HG02852 (cell line): ENCODE data around the gene TRPM4.
"Not testable (repeated sequence)": the region's sequence is repeated elsewhere in the genome, so short reads cannot be mapped to it uniquely, and the experiment has no call there.

Experiments
- ATAC-seq: cut with Tn5 transposase; IDR thresholded peaks from one replicate; pipeline ENCODE4 v1.9.1; 2021; ENCODE audit warnings: mild to moderate bottlenecking, moderate library complexity; ENCODE audit not compliant: unreplicated experiment

Gene TRPM4

GRCh38 chr19:49150106-49150943 lies 7.3 kb upstream of the TRPM4 start:
- no peak for ATAC-seq

DNA sequence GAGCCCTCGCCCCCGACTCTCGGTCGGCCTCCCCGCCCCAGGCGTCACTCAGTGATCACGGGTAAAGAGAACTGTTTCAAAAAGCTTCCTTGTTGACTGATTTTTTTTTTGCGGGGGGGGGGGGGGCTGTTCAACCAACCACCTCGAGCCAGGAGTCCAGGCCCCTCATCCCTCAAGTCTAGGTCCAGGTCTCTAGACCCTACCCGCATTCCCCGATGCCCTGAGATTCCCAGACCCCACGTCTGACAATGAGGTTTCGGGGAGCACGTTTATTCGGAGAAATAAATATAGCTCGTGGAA lies 6.7 kb upstream of the TRPM4 start:
- no peak for ATAC-seq

- no peak for ATAC-seq
Observed at GRCh38 chr19:49151267-49152118, 6.1 kb upstream of the TRPM4 start.

DNA sequence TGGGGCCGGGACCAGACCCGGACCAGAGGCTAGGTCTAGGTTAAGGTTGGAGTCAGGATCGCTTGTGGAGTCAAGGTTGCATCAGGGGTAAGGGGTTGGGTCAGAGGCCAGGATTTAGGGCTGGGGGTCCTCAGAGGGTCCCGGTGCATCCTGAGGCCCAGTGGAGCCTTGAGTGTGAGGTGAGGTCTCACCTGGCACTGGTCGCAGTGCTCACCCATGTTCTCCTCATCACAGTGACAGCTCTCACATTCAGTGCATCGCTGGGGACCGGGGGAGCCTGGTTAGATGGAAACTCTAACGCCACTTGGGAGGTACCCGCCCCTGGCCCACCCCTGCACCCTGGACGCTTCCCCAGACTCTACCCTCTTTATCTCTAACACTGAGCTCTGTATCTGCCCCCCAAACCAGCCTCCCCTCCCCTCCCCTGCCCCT lies 5.5 kb upstream of the TRPM4 start:
- ATAC-seq = no peak

DNA sequence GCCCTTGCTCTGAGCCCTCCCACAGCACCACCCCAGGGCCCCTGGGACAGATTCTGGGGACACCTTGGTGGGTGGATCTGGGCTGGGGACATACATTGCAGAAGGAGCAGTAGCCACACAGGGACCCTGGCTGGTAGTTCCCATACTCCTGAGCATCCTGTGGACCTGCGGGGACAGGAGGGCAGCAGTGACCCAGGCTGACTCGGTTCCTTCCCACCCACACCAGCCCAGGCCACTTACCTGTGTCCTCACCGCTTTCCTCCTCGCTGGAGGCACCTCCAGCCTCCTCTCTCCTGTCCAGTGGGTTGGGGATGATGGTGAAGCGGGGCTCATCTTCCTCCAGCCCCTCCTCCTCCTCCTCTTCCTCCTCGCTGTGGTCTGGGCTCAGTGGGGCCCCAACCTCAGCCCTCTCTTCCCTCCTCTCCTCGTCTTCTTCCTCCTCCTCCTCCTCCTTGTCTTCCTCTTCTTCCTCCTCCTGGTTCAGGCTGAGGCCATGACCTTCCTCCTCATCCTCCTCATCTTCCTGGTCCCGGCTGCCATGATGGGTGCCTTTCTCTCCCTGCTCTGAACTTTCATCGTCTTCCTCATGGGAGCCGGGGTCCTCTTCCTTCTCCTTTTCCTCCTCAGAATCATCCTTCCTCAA lies 4.3 kb upstream of the TRPM4 start:
- no peak for ATAC-seq

- ATAC-seq = no peak
Observed at GRCh38 chr19:49154279-49154678, 3.3 kb upstream of the TRPM4 start.

GRCh38 chr19:49155005-49155819 lies 2.4 kb upstream of the TRPM4 start, which contains the start of gene HRC:
Gene HRC (minus strand): TSS chr19:49155396. CDS start chr19:49155237, 159 bp downstream.
- ATAC-seq = no peak

GRCh38 chr19:49155820-49156346 lies 1.7 kb upstream of the TRPM4 start:
- no peak for ATAC-seq

- ATAC-seq = no peak
Observed at GRCh38 chr19:49160450-49161189, 3.0 kb downstream of the TRPM4 start.

DNA sequence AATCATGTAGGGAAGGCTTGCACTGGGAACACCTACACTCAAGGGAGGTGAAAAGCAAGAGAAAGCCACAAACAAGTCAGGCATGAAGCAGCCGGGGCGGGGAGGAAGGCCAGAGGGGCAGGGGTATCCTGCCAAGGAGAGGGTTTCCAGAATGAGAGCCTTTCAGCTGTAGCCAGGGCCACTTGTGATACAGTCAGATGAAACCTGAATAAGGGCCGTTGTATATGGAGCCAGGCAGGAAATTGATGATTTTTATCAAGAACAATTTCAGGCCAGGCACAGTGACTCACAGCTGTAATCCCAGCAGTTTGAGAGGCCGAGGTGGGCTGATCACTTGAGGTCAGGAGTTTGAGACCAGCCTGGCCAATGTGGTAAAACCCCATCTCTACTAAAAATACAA lies 4.4 kb downstream of the TRPM4 start:
- ATAC-seq = no peak

DNA sequence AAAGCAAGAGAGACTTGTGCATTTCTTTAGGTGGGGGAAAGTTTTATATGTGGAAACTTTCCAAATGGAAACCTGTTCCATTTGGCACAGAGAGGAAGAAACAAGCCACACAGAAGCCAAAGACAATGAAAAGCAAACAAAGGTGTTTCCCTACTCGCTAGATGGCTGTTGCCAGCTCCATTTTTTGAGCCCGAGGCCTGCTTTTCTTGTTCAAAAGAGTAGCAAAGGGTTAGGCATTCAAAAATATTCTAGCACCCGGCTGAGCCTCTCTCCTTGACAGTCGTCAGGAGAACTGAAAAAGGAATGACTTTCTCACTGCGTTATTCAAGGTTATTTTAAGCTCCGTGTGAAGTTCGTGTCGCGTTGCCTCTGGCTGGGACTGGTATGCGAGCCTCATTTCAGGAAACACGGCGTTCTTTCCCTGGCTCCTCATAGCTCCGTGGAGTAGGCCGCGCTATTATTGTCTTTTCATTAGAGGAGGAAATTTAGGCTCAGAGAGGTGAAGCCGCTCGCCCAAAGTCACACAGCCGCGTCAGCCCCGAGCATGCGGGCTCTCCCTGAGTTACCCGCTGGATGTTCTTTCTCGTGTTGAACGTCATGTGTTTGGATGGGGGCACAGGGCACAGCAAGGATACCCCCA lies 7.6 kb downstream of the TRPM4 start:
- no peak for ATAC-seq

GRCh38 chr19:49165865-49166301 lies 8.3 kb downstream of the TRPM4 start:
- ATAC-seq = no peak

DNA sequence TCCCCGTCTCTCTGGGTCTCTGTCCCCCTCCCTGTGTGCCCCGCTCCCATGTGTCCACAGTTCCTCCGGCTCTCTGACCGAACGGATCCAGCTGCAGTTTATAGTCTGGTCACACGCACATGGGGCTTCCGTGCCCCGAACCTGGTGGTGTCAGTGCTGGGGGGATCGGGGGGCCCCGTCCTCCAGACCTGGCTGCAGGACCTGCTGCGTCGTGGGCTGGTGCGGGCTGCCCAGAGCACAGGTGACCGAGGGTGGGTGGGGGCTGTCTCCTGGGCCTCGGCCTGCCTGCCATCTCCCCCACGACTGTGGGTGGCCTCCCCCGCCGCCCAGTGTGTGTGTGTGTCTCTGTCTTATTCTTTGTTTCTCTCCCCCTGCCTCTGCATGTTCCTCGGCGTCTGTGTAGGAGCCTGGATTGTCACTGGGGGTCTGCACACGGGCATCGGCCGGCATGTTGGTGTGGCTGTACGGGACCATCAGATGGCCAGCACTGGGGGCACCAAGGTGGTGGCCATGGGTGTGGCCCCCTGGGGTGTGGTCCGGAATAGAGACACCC lies 10.3 kb downstream of the TRPM4 start:
- no peak for ATAC-seq

- ATAC-seq = no peak
Observed at GRCh38 chr19:49168421-49168820, 10.8 kb downstream of the TRPM4 start.

DNA sequence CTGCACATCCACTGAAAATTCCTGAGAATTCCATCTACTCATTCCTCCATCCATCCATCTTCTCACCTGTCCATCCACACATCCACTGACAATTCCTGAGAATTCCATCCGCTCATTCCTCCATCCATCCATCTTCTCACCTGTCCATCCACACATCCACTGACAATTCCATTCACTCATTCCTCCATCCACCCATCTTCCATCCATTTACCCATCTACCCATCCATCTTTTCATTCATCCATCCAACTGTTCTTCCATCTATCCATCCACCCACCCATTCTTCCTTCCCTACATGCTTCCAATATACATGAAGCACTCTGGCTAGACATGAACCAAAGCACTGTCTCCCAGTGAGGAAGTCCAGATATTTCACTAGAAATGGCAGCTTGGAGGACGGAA lies 15.6 kb downstream of the TRPM4 start:
- ATAC-seq = no peak

DNA sequence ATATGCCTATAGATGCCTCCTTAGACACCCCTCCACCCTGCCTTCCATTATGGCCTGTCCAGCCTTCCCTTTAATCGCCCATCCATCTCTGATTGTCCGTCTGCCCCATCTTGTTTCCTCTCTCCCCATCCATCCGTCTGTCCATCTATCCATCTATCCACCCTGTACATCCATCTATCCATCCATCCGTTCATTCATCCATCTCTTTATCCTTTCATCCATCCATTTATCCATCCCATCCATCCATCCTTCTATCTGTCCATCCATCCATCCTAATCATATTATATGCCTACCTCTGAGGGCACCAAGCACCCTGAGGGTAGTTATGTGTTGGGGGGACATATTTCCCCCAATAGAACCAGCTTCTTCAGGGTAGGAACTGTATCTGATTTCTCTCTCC lies 23.1 kb downstream of the TRPM4 start:
- no peak for ATAC-seq

DNA sequence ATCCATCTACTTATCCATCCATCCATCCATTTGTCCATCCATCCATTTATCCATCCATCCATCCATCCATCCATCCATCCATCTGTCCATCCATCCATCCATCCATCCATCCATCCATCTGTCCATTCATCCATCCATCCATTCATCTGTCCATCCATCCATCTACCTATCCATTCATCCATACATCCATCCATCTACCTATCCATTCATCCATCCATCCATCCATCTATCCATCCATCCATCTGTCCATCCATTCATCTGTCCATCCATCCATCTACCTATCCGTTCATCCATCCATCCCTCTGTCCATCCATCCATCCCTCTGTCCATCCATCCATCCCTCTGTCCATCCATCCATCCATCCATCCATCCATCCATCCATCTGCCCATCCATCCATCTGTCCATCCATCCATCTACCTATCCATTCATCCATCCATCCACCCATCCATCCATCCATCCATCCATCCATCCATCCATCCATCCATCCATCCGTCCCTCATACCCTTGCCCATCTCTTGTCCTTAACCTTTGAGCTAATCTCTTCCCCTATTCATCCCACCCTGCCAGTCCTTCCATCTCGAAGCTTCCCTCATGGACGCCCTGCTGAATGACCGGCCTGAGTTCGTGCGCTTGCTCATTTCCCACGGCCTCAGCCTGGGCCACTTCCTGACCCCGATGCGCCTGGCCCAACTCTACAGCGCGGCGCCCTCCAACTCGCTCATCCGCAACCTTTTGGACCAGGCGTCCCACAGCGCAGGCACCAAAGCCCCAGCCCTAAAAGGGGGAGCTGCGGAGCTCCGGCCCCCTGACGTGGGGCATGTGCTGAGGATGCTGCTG lies 24.6 kb downstream of the TRPM4 start:
- ATAC-seq = not testable (repeated sequence)

DNA sequence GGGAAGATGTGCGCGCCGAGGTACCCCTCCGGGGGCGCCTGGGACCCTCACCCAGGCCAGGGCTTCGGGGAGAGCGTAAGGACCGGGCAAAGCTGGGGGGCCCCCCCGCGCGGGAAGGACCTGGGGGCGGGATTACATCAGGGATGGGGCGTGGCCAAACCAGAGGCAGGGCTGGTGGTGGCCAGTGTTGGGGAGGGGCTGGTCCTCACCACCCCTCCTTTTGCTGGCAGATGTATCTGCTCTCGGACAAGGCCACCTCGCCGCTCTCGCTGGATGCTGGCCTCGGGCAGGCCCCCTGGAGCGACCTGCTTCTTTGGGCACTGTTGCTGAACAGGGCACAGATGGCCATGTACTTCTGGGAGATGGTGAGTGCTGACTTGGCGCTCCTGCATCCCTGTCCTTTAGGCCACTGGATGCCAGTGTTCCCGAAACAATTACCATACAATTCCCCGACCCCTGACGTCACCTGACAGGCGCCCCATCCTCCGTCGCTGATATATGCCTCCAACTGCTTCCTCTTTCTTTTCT lies 25.3 kb downstream of the TRPM4 start:
- no peak for ATAC-seq
